GM12801 (cell line): Measurements from ENCODE around the gene EPHA6.

ENCODE experiments used
- CTCF ChIP-seq: IDR thresholded peaks from one replicate; pipeline ENCODE4 v1.5.1; 2011; ENCODE audit warnings: control low read depth; ENCODE audit not compliant: insufficient read length; ENCODE audit errors: extremely low read depth

EPHA6 gene

DNA sequence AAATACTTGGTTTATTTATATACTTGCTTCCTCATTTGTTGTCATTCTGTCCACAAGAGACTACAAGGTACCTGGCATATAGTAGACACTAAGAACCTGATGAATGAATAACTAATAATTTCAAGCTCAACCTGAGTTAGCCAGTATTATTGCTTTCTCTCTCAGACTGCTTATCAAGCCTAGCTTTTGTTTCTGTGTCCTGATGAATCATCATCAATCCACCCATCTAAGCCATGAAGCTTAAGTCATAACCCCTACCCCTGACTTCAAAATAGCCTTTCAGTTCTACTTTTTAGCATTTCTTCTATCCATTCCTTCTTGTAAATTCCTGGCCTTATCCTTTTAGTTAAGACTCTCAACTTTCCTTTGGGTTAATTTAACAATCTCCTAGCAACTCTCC is 420.8 kb downstream of the EPHA6 start:
- TF ChIP-seq CTCF = no peak

- TF ChIP-seq CTCF = no peak
These were observed 421.4 kb downstream of the EPHA6 start for GRCh38 chr3:97235611-97236315.

- TF ChIP-seq CTCF = no peak
These were observed 427.0 kb downstream of the EPHA6 start for GRCh38 chr3:97241417-97241816.

DNA sequence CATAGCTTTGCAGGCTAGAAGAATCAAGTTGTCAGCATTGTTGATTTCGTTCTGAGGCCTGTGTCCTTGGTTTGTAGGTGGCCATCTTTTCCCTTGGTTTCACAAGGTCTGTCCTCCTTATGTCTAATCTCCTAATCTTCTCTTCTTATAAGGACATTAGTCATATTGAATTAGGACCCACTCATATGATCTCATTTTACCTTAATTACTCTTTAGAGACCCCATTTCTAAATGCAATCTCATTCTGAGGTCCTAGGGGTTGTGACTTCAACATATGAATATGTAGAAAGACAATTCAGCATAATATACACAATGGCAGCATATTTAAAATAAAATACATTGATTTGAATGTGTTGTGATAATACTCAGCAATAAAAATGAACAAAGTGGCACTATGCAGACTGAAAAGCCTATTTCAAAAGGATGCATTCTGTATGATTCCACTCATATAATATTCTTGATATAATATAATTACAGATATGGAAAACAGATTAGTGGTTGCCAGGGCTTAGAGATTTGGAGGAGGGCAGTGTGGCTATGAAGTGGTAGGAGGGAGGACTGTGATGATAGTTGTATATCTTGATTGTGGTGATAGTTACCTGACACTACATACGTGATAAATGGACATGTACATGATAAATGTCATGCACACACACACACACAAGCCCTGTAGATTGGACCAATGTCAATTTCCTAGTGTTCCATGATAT is 431.0 kb downstream of the EPHA6 start:
- no peak for TF ChIP-seq CTCF

DNA sequence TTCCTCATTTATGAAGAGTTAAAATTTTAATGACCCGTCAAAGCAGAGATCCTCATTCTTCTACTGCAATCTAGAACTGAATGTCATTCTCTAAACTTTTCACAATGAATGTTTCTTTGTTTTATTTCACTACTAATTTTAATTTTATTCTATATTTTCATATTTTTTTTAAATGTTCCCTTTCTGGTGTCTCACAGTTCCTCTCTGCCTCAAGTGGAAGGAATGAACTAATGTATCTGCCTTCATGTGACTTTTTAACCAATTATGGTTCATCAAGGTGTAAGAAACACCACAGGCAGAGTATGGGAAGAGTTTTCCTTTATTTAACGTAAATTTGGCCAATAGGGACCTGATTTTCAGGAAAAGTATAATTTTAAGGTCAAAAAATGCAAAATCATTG is 441.7 kb downstream of the EPHA6 start:
- no peak for TF ChIP-seq CTCF

- TF ChIP-seq CTCF = no peak
These were observed 443.7 kb downstream of the EPHA6 start for GRCh38 chr3:97257942-97258697.

- TF ChIP-seq CTCF = no peak
These were observed 444.9 kb downstream of the EPHA6 start for GRCh38 chr3:97259263-97259662.
